GM19468 (cell line): Measurements from ENCODE around the gene SLC39A11.
"Not testable (repeated sequence)": the region's sequence is repeated elsewhere in the genome, so short reads cannot be mapped to it uniquely, and the experiment has no call there.

ENCODE experiments used
- ATAC-seq: cut with Tn5 transposase; IDR thresholded peaks from one replicate; pipeline ENCODE4 v1.9.1; 2021; ENCODE audit warnings: mild to moderate bottlenecking, moderate library complexity, moderate number of reproducible peaks; ENCODE audit not compliant: unreplicated experiment; ENCODE audit errors: extremely low read depth

The SLC39A11 gene

GRCh38 chr17:72858826-72859495 is 233.5 kb downstream of the SLC39A11 start:
- no peak for ATAC-seq

GRCh38 chr17:72853440-72854415 is 238.8 kb downstream of the SLC39A11 start:
- no peak for ATAC-seq

GRCh38 chr17:72852277-72852938 is 240.1 kb downstream of the SLC39A11 start:
- ATAC-seq = no peak

- ATAC-seq = no peak
Observed at GRCh38 chr17:72850410-72851118, 241.9 kb downstream of the SLC39A11 start.

GRCh38 chr17:72846399-72846798 is 246.1 kb downstream of the SLC39A11 start:
- no peak for ATAC-seq

GRCh38 chr17:72843591-72843990 is 248.9 kb downstream of the SLC39A11 start:
- no peak for ATAC-seq

GRCh38 chr17:72840019-72840418 is 252.5 kb downstream of the SLC39A11 start:
- no peak for ATAC-seq

GRCh38 chr17:72839131-72839725 is 253.3 kb downstream of the SLC39A11 start:
- no peak for ATAC-seq

GRCh38 chr17:72838581-72838980 is 253.9 kb downstream of the SLC39A11 start:
- no peak for ATAC-seq

GRCh38 chr17:72838068-72838467 is 254.4 kb downstream of the SLC39A11 start:
- no peak for ATAC-seq

- ATAC-seq = no peak
Observed at GRCh38 chr17:72837335-72837734, 255.2 kb downstream of the SLC39A11 start.

- no peak for ATAC-seq
Observed at GRCh38 chr17:72833128-72833765, 259.2 kb downstream of the SLC39A11 start.

- no peak for ATAC-seq
Observed at GRCh38 chr17:72832306-72832705, 260.2 kb downstream of the SLC39A11 start.

GRCh38 chr17:72829883-72830282 is 262.6 kb downstream of the SLC39A11 start:
- no peak for ATAC-seq

- no peak for ATAC-seq
Observed at GRCh38 chr17:72826602-72827001, 265.9 kb downstream of the SLC39A11 start.

- not testable (repeated sequence) for ATAC-seq
Observed at GRCh38 chr17:72826059-72826458, 266.4 kb downstream of the SLC39A11 start.

GRCh38 chr17:72825218-72825617 is 267.3 kb downstream of the SLC39A11 start:
- ATAC-seq = no peak

- not testable (repeated sequence) for ATAC-seq
Observed at GRCh38 chr17:72824267-72824666, 268.2 kb downstream of the SLC39A11 start.

GRCh38 chr17:72822358-72823023 is 270.0 kb downstream of the SLC39A11 start:
- ATAC-seq = no peak
